Liver (tissue), 9 donors: ENCODE results near the gene IFI27L1. TPM values are rescaled to one million over a fixed set of nuclear protein-coding genes. Genes with fewer than 3 reads are reported as not detected.

Experiments used
- DNase-seq: peaks from one replicate; pipeline ENCODE4 v3.0.0-alpha.2; 2017; ENCODE audit warnings: low spot score
- H3K27ac ChIP-seq, 2 donors: one replicate each; pipeline ENCODE4 v1.7.0; 2013; ENCODE audit warnings: inconsistent platforms in 2 of 2, low read length in 2 of 2, control low read depth in 1 of 2, low read depth in 1 of 2, mild to moderate bottlenecking in 1 of 2
- H3K27me3 ChIP-seq, 4 donors: one replicate each; pipeline versions ENCODE4 v1.6.1 to v1.7.0; 2013; ENCODE audit warnings: low read length in 3 of 4, inconsistent platforms in 1 of 4, mild to moderate bottlenecking in 1 of 4, moderate library complexity in 1 of 4; ENCODE audit not compliant: control insufficient read depth in 4 of 4, insufficient read depth in 4 of 4
- H3K36me3 ChIP-seq, 4 donors: one replicate each; pipeline versions ENCODE4 v1.6.1 to v1.7.0; 2013; ENCODE audit warnings: low read length in 3 of 4, mild to moderate bottlenecking in 3 of 4, low read depth in 1 of 4, moderate library complexity in 1 of 4; ENCODE audit not compliant: control insufficient read depth in 4 of 4, insufficient read depth in 3 of 4
- H3K4me1 ChIP-seq, 4 donors: one replicate each; pipeline versions ENCODE4 v1.6.1 to v1.7.0; 2013; ENCODE audit warnings: low read length in 3 of 4, mild to moderate bottlenecking in 3 of 4, moderate library complexity in 1 of 4; ENCODE audit not compliant: control insufficient read depth in 4 of 4, insufficient read depth in 4 of 4
- H3K4me3 ChIP-seq, 3 donors: one replicate each; pipeline versions ENCODE4 v1.6.1 to v1.7.0; 2013; ENCODE audit warnings: low read length in 3 of 3, control low read depth in 1 of 3, low read depth in 1 of 3, mild to moderate bottlenecking in 1 of 3
- H3K9ac ChIP-seq, 2 donors: one replicate each; pipeline ENCODE4 v1.7.0; 2013; ENCODE audit warnings: low read length in 2 of 2, mild to moderate bottlenecking in 2 of 2, moderate library complexity in 2 of 2, control low read depth in 1 of 2, low read depth in 1 of 2
- H3K9me3 ChIP-seq, 4 donors: one replicate each; pipeline versions ENCODE4 v1.6.1 to v1.7.0; 2013; ENCODE audit warnings: low read length in 3 of 4; ENCODE audit not compliant: control insufficient read depth in 4 of 4
- ATF3 ChIP-seq: IDR thresholded peaks from 2 replicates; pipeline ENCODE4 v1.6.1; 2016; ENCODE audit warnings: antibody characterized with exemption
- CTCF ChIP-seq: fragments of 150-350 bp; IDR thresholded peaks from 2 replicates; pipeline ENCODE4 v1.5.1; 2017; ENCODE audit warnings: improper control_type of control experiment, low read depth, low read length; ENCODE audit not compliant: missing input control
- FOXA1 ChIP-seq: IDR thresholded peaks from 2 replicates; pipeline ENCODE4 v1.6.1; 2016; ENCODE audit warnings: antibody characterized with exemption
- FOXA2 ChIP-seq: IDR thresholded peaks from 2 replicates; pipeline ENCODE4 v1.6.1; 2016; ENCODE audit warnings: antibody characterized with exemption
- GABPA ChIP-seq, 2 donors: IDR thresholded peaks in 1 of 2; conservative IDR thresholded peaks in 1 of 2; 2 replicates each; pipeline ENCODE4 v1.6.1; 2016; ENCODE audit warnings: antibody characterized with exemption in 2 of 2, mild to moderate bottlenecking in 1 of 2, moderate library complexity in 1 of 2
- HNF4A ChIP-seq, 2 donors: conservative IDR thresholded peaks; 2 replicates each; pipeline ENCODE4 v1.6.1; 2016; ENCODE audit warnings: antibody characterized with exemption in 2 of 2, mild to moderate bottlenecking in 2 of 2
- NR2F2 ChIP-seq: IDR thresholded peaks from 2 replicates; pipeline ENCODE4 v1.6.1; 2016; ENCODE audit warnings: antibody characterized with exemption
- RXRA ChIP-seq, 2 donors: IDR thresholded peaks; 2 replicates each; pipeline ENCODE4 v1.6.1; 2017 to 2018; ENCODE audit warnings: antibody characterized with exemption in 2 of 2, mild to moderate bottlenecking in 1 of 2
- SP1 ChIP-seq: IDR thresholded peaks from 2 replicates; pipeline ENCODE4 v1.6.1; 2018; ENCODE audit warnings: antibody characterized with exemption, mild to moderate bottlenecking
- YY1 ChIP-seq: IDR thresholded peaks from 2 replicates; pipeline ENCODE4 v1.6.1; 2016; ENCODE audit warnings: antibody characterized with exemption, mild to moderate bottlenecking
- ZBTB33 ChIP-seq: IDR thresholded peaks from 2 replicates; pipeline ENCODE4 v1.6.1; 2016; ENCODE audit warnings: antibody characterized with exemption
- WGBS: extraction: QIAGEN DNeasy Blood & Tissue Kit; methylation state at CpG from one replicate; pipeline ENCODE4 v1.1.7; 2013; 5-methylcytosine and 5-hydroxymethylcytosine counted together
- polyA plus RNA-seq, 2 donors: library from polyadenylated mRNA; stranded (reverse) in 1 of 2; unstranded in 1 of 2; fragments of 200-250 nt in 1 of 2; fragments of >200 nt in 1 of 2; fragmentation: Nextera tagmentation in 1 of 2; extraction: Ambion mirVana in 1 of 2; gene quantifications; one replicate each; pipeline versions ENCODE4 v1.2.1 to v1.2.3, GENCODE V29; 2013 to 2015
- total RNA-seq, 2 donors: library from RNA; depleted of rRNA; stranded (reverse); fragments of >200 nt; gene quantifications; one replicate each; pipeline ENCODE4 v1.2.3, GENCODE V29; 2014
- donor health status: healthy.
- donor health status: healthy.
- donor health status: healthy.
- donor health status: healthy.
- donor health status: healthy.

The IFI27L1 gene
- total and polyA plus RNA-seq, 4 donors: 3.7 to 8.1 (median 5.6) TPM

GRCh38 chr14:94126419-94126677, 45.2 kb downstream of the IFI27L1 start:
- WGBS: 84% methylated on average over 1 of the region's 1 CpG
- H3K27ac ChIP-seq: no peak overlapping the region
- no peaks in the 10 kb centered on the region for H3K36me3 ChIP-seq
- H3K9ac ChIP-seq: no peak overlapping the region
- no peaks in the 10 kb centered on the region for H3K9me3 ChIP-seq
- no peak overlapping the region for H3K4me3 ChIP-seq
- peaks cover 0 to 8% (median 5%) of the 10 kb centered on the region in 4 donors for H3K4me1 ChIP-seq
- no peak for DNase-seq
- no peak for TF ChIP-seq GABPA (IDR thresholded peaks at IDR 0.05 in 1 of 2, conservative IDR thresholded peaks at IDR 0.05 in 1 of 2)
- no peaks in the 10 kb centered on the region for H3K27me3 ChIP-seq

GRCh38 chr14:94126800-94127199, 45.7 kb downstream of the IFI27L1 start:
- no peak for DNase-seq
- 89% methylated on average over 5 of the region's 5 CpGs for WGBS
- Histone ChIP-seq H3K4me1 (peaks cover 0 to 8% (median 5%) of the 10 kb centered on the region in 4 donors), H3K4me3 (no peak overlapping the region), H3K9me3 (no peaks in the 10 kb centered on the region), H3K9ac (no peak overlapping the region), H3K36me3 (no peaks in the 10 kb centered on the region), H3K27ac (no peak overlapping the region), H3K27me3 (no peaks in the 10 kb centered on the region)
- TF ChIP-seq HNF4A (conservative IDR thresholded peaks at IDR 0.05) (no peak), CTCF (no peak), SP1 (no peak)

- TF ChIP-seq FOXA1 (no peak), RXRA (IDR thresholded peaks at IDR 0.05) (no peak), YY1 (no peak), FOXA2 (no peak), ZBTB33 (no peak), SP1 (no peak), ATF3 (no peak), HNF4A (conservative IDR thresholded peaks at IDR 0.05) (no peak), NR2F2 (no peak), GABPA (IDR thresholded peaks at IDR 0.05 in 1 of 2, conservative IDR thresholded peaks at IDR 0.05 in 1 of 2) (no peak)
- Histone ChIP-seq H3K27me3 (no peaks in the 10 kb centered on the region), H3K9me3 (no peaks in the 10 kb centered on the region), H3K9ac (no peak overlapping the region), H3K36me3 (no peaks in the 10 kb centered on the region), H3K4me3 (no peak overlapping the region), H3K27ac (no peak overlapping the region), H3K4me1 (peaks cover 0 to 8% (median 5%) of the 10 kb centered on the region in 4 donors)
- no peak for DNase-seq
- WGBS: 91% methylated on average over 6 of the region's 6 CpGs
These were observed 46.2 kb downstream of the IFI27L1 start for GRCh38 chr14:94127330-94127729.
